Epidermal melanocyte (primary cell): Measurements from ENCODE around the gene DMD.

ENCODE experiments used
- DNase-seq: peaks from one replicate; pipeline ENCODE4 v3.0.0; 2011; ENCODE audit warnings: low spot score; ENCODE audit not compliant: insufficient read length

DMD gene

GRCh38 chrX:31255310-31256033 lies 1955.9 kb downstream of the DMD start:
- no peak for DNase-seq

DNA sequence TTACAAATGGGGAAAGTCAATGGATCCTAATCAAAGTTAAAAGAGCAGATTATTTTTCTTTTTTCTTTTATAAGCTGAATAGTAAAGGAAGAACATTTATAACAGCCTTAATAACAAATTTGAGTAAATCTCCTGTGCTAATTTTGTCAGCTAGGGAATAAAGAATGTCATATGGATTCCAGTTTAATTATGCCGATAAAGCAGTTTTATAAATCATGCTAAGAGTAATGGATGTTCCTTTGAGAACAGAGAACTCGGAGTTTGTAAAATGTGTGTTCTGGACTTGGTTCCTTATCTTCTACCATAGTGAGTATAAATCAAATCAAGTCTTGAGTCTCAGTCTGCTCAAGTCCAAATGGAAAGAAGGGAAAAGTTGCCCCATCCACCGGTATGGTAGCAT lies 1959.2 kb downstream of the DMD start:
- no peak for DNase-seq

DNA sequence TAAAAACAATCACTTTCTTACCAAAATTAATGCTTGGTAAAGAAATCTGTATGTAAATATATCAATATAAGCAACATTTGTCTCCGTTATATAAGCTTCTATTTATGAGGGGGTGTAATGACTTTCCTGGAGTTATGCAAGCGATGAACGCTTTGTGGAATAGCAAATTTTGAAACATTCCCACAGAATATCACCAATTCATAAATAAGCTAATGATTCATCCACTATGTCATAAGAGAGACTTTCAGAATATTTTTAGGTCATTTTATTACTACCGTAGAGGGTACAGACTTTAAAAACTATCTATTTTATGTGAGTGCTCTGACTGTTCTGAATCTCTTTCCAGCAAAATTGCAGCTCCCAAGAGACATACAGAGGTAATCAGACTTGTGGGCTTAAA lies 1960.0 kb downstream of the DMD start:
- no peak for DNase-seq

- DNase-seq = no peak
Measured at GRCh38 chrX:31245714-31246113, 1965.6 kb downstream of the DMD start.

- no peak for DNase-seq
Measured at GRCh38 chrX:31243804-31244203, 1967.5 kb downstream of the DMD start.

GRCh38 chrX:31240982-31241381 lies 1970.4 kb downstream of the DMD start:
- no peak for DNase-seq

DNA sequence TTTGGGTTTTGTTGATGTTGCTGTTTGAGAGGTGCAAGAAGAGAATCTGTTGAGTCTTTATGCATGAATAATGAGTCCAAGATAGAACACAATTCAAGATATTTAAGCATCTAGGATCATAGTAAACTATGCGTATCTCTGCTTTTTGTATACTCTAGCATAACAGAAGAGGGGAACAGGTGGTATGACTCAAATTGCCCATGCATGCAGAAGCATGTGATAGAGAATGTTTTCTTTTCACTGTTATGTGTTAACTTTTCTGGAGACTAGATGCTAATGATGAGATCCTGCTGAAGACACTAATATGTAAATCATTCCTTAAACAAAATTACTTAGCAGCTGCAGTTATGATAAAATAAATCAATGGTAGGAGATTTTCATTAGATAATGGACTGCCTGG lies 1974.2 kb downstream of the DMD start:
- DNase-seq = no peak

DNA sequence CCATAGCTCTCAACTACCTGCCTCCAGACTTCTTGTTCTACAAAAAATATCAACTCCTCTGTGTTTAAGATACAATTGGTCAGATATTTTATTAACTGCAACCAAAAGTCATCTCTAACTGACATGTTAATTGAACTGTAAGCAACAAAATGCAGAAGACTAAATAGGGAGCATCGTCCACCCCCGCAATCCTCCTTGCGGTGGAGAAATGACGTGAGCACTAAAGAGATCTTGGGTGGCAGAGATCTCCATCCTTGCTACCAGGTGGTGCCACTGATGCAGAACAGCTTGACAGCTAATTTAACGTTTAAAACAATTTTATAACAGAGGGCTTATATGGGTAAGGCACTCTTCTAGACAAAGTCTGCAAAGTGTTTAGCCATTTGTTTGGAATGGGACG lies 1975.1 kb downstream of the DMD start:
- no peak for DNase-seq

- DNase-seq = no peak
Measured at GRCh38 chrX:31233941-31234496, 1977.3 kb downstream of the DMD start.

DNA sequence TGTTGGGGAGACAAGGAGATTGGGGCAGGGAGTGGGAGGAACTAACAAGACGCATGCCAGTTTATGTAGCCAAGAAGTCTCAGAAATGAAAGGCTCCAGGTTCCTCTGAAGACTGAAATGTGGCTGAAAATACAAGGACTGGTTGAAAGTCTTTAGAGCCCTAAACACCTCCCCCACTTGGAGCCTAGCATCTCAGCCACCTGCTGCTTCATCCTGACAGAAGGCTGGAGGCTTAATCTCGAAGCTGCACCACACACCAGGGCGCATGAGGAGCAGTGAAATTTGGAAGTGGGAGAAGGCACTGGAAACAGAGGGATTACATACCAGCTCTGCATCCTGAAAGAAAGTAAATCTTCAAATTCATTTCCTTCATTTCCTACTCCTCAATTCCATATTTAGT lies 1978.8 kb downstream of the DMD start:
- DNase-seq = no peak

DNA sequence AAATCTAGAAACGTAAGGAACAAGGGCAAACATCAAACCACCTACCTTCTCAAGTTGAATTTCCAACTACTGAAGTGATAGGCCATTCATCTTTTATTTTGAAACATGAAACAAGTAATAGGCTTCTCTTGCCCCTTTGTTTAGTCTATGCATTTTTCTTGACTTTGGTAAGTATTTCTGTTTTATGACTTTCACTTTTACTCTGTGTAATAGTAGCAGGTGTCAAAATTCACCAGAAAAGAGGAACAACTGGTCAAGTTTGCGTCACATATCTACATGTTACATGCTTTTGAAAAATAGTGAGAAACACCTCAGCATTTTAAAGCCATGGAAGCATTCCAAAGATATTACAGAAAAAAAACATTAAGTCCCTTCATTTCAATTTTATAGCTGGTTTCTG lies 1982.4 kb downstream of the DMD start:
- DNase-seq = no peak

GRCh38 chrX:31228415-31228832 lies 1982.9 kb downstream of the DMD start:
- peak; percentile 25 for DNase-seq

GRCh38 chrX:31227250-31227649 lies 1984.1 kb downstream of the DMD start:
- DNase-seq = no peak

GRCh38 chrX:31225819-31226218 lies 1985.5 kb downstream of the DMD start:
- no peak for DNase-seq

- DNase-seq = no peak
Measured at GRCh38 chrX:31224381-31225012, 1986.9 kb downstream of the DMD start.

GRCh38 chrX:31223817-31224216 lies 1987.5 kb downstream of the DMD start:
- DNase-seq = no peak

DNA sequence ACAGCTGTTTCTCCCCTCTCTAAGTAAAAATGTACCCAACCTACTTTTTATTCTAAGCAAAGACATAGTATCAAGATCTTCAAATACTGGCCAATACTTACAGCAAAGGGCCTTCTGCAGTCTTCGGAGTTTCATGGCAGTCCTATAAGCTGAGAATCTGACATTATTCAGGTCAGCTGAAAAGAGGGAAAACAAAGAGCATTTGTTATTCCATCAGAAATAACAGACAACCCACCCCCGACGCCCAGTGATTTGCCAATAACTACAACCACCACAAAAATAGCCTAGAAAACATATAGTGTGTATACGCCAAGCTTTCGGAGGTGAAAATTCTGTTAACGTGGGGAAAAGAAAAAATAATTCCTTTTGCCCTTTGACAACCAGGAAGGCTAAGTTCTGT lies 1988.4 kb downstream of the DMD start:
- DNase-seq = no peak

DNA sequence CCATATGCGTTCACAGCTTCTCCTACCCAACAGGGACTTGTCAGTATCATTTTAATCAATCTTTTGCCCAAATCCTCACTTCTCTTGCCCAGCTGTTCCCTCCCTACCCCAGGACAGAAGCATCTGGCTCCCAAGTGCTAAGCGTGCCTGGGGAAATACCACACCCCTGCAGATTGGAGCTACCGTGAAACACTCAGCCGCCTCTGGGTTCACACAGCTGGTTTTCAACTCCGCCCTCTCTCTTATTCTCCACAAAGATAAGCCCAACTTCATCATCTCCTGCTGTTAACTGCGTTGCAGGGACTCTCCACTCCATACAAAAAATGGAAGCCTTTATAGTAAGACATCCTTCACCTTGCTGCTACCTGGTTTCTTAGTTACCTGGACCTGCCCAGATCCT lies 1992.2 kb downstream of the DMD start:
- DNase-seq = no peak

DNA sequence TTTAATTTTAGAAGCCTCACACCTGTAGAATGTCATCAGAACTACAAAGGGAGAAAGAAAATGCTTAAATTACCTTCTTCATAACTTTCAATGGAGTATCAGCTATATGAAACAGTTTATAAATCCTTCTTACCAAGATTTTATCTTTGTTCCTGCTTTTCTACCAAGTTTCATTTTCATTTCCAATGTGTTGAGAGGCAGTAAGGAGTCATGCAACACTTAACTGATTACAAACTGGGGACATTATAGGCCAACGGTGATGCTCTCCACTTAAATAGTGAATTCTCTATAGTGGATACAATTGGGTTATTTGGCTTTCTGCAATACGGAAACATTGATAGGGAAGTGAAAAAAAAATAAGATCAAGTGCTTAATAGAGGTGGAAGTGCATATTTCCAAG lies 1994.3 kb downstream of the DMD start:
- no peak for DNase-seq

DNA sequence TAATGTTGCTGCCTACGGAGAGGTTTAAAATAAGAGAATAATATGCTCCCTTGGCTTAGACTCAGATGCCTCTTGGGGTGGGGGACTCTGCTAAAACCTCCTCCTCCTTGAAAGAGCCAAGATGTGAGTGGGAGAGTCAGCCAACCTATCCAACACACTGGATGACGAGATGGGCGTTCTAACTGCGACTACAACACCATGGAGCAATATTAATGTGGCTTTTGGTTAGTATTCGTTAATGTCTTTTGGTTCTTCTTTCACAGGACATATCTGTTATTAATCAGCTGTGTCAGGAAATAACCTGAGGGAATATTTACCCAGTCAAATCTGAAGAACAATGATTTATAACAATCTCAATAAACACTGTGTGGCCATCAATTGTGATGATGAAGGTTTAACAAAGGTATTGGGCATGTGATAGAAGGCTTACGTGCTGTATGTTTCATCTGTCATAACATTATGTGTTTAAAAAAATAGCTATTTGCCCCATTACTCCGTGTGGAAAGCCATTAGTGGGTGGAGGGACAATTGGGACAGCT lies 1996.0 kb downstream of the DMD start:
- DNase-seq = no peak

DNA sequence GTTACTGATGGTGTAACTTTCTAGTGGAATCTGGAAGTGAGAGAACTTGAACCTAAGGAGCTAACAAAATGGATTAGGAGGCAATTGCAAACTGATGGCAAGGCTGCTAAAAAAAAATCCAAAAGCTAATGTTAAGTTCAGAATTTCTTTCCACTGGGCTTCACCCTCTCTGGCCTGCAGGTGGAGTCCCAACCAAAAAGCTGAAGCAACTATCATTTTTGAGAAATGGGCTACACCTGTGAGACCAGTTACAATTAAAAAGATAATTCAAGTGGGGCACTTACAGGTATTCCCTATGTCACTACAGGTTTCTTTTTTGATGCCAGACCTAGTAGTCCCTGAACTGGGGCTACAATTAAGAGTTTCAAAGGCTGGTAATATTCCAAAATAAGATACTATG lies 1997.4 kb downstream of the DMD start:
- DNase-seq = no peak

DNA sequence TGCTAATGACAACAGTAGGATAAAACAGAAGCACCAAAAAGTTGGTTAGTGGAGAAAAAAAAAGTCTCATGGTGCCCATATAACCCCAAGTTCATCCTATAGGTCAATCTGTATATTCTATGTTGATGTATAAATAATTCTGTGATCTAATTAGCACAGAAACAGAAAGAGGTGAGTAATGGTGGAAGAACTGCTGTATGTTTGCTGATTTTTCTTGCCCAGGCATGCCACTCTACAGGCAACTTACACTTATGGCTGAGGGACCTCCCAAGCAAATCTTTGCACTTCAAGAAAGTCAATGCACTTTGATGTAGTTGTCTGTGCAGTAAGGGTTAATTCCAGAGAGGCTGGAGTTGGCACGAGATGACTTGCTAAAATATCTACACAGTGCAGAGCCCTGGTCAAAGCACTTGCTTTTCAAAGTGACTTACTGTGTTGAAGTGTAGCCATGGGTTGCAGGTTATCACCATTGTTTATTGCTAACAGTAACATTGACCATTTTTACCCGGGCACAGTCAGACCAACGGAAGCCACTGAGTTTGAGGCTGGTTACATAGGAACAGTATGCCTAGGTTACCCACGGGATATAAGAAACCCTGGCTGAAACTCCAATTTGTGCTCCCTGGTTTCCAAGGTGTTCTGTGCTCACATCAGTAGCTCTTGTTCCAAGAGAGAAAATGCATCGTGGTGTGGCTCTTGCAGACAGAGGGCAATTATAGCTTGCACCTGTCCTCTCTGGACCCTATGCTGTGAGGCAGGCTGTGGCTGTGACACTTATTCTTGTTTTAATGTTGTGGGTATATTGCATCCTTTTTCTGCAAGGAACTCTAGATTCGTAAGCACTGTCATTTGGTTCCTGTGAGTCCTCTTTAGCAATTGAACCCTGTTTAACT lies 1998.2 kb downstream of the DMD start:
- no peak for DNase-seq
